Ureter (tissue), 1 donor: ENCODE data around the gene DAAM1. TPM values are rescaled to one million over a fixed set of nuclear protein-coding genes. Genes with fewer than 3 reads are reported as not detected.

ENCODE experiments used
- DNase-seq: peaks from one replicate; pipeline ENCODE4 v3.0.0-alpha.2; 2020; ENCODE audit warnings: low spot score
- total RNA-seq: library from RNA; stranded (reverse); gene quantifications from one replicate; pipeline ENCODE4 v1.2.4, GENCODE V29; 2023
- donor health status: DM: yes; HTN: yes; CAD: no.

Gene DAAM1
- total RNA-seq, 1 donor from 2014 or later: 109 TPM

- DNase-seq: no peak
Measured at GRCh38 chr14:59362513-59362912, 174.0 kb downstream of the DAAM1 start.

GRCh38 chr14:59363531-59364226, 175.2 kb downstream of the DAAM1 start:
- no peak for DNase-seq

- no peak for DNase-seq
Measured at GRCh38 chr14:59370158-59370742, 181.8 kb downstream of the DAAM1 start.

- no peak for DNase-seq
Measured at GRCh38 chr14:59371771-59372170, 183.3 kb downstream of the DAAM1 start.

GRCh38 chr14:59374048-59374447, 185.6 kb downstream of the DAAM1 start:
- DNase-seq: no peak

GRCh38 chr14:59376686-59377085, 188.2 kb downstream of the DAAM1 start:
- DNase-seq: no peak

- DNase-seq: no peak
Measured at GRCh38 chr14:59377491-59377890, 189.0 kb downstream of the DAAM1 start.

- peak; percentile 51 for DNase-seq
Measured at GRCh38 chr14:59377991-59378601, 189.6 kb downstream of the DAAM1 start.

- DNase-seq: no peak
Measured at GRCh38 chr14:59389936-59390335, 201.5 kb downstream of the DAAM1 start.

- DNase-seq: no peak
Measured at GRCh38 chr14:59391388-59391787, 202.9 kb downstream of the DAAM1 start.

GRCh38 chr14:59394268-59394667, 205.8 kb downstream of the DAAM1 start:
- no peak for DNase-seq

- DNase-seq: no peak
Measured at GRCh38 chr14:59395672-59396071, 207.2 kb downstream of the DAAM1 start.

- DNase-seq: no peak
Measured at GRCh38 chr14:59398841-59399240, 210.4 kb downstream of the DAAM1 start.

GRCh38 chr14:59406454-59407245, 218.2 kb downstream of the DAAM1 start:
- no peak for DNase-seq

- no peak for DNase-seq
Measured at GRCh38 chr14:59407246-59408010, 219.0 kb downstream of the DAAM1 start.

- no peak for DNase-seq
Measured at GRCh38 chr14:59415836-59416602, 227.6 kb downstream of the DAAM1 start.

- no peak for DNase-seq
Measured at GRCh38 chr14:59417311-59417710, 228.8 kb downstream of the DAAM1 start.

GRCh38 chr14:59419303-59419702, 230.8 kb downstream of the DAAM1 start:
- no peak for DNase-seq
